Activated CD8-positive, alpha-beta memory T cell treated with anti-CD3 and anti-CD28 coated beads, Interleukin-2, amount 50 U/mL, for 4 hours (primary cell): ENCODE data around the gene HES5.

Experiments used
- DNase-seq: peaks from one replicate; pipeline ENCODE4 v3.0.0-alpha.2; 2020

Gene HES5

GRCh38 chr1:2514863-2515762, 14.9 kb downstream of the HES5 start:
- DNase-seq = no peak

GRCh38 chr1:2513939-2514652, 16.0 kb downstream of the HES5 start:
- no peak for DNase-seq

- DNase-seq = no peak
These were observed 17.1 kb downstream of the HES5 start for GRCh38 chr1:2512862-2513421.

DNA sequence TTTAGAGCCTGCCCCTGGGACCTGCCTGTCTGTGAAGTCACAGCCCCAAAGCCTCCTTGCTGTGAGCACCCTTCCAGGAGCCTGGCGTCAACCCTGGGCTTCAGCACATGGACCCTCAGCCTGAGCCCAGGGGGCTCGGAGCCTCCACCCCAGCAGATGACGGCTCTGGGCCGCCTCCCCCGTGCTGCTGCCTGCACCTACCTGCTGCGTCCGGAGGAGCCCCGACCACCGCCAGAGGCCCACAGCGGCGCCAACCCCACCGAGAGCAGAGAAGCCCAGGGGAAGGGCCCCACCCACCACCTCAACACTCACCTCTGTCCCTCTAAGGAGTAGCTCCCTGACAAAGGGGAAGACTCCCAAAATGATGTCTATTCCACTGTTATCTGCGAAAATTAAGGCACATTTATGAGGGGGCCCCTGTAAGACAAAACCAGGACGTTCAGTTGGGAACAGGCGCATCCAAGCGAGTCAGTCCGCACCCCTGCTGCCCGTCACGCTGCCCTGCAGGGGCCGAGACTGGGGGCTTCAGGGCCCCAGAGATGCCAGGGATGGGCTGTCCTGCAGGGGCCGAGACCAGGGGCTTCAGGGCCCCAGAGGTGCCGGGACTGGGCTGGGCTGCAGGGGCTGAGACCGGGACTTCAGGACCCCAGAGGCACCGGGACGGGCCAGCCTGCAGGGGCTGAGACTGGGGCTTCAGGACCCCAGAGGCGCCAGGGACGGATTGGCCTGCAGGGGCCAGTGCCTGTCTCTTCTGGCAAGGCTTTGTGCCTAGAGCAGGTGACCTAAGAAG, 19.5 kb downstream of the HES5 start:
- no peak for DNase-seq

GRCh38 chr1:2509589-2509988, 20.5 kb downstream of the HES5 start:
- DNase-seq = no peak

DNA sequence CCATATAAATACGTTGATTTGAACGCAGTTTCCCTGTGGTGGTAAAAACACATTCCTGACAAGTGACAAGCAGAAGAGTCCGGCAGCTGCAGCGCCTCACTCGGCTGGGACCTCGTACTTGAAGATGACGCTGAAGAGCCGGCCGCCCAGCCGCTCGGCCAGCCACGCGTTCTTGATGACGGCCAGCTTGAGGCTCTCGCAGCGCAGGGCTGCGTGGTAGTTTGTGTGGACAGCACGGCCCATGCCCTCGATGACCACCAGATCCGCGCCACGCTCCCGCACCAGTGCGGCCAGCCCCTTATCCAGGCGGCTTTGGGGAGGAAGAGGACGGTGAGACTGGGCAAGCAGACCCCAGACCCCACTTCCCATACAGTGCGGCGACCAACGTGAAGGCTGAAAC, 21.3 kb downstream of the HES5 start:
- no peak for DNase-seq

GRCh38 chr1:2508180-2508579, 21.9 kb downstream of the HES5 start:
- DNase-seq = no peak

- DNase-seq = no peak
These were observed 22.3 kb downstream of the HES5 start for GRCh38 chr1:2507744-2508155.

GRCh38 chr1:2506901-2507565, 23.0 kb downstream of the HES5 start:
- DNase-seq = no peak

DNA sequence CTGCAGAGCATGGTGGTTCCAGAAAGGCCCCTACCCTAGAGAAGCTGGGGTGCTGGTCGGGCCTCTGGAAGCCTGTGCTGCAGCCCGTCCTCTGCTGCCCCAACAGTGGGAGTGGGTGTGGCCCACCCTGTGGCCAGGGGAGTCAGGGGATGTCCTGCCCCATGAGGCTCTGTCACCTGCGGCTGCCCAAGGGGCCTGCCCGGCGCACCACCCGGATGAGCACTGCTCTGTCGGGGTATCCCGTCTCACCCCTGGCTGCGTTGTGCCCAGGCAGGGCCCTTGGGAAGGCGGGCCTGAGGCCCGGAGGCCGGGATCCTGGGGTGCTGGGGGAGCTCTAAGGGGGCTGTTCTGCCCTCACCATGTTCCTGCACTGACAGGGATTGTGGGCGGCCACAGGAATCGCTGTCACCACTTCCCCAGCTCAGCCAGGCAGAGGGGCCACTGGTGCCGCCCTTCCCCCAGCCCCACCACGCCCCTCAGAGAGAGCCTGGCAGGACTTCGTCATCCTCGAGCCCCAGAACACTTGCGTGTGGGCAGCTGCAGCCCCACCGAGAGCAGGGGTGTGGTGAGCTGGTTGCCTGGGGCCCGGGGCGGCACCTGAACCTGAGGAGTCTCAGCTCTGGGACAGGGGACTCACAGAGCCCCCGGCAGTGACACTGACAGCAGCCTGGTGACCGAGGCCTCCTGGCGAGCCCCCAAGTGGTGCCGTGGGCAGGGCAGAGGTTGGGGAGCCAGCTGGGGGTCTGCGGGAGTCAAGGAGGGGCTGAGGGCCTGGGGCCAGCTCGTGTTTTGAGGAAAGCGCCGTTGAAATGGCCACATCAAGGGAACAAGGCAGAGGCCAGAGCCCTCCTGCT, 23.8 kb downstream of the HES5 start:
- no peak for DNase-seq

GRCh38 chr1:2505461-2505994, 24.5 kb downstream of the HES5 start:
- DNase-seq = no peak

DNA sequence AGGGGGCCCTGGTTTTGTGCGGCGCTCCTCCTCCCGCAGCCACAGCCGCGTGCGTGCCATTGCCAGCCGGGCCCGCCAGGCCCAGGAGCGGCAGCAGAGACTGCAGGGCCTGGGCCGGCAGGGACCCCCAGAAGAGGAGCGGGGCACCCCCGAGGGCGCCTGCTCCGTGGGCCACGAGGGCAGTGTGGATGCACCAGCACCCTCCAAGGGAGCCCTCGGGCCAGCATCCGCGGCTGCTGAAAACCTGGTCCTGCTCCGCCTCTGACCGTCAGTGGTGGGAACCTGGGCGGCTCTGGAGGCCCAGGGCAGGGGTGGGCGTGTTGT, 25.2 kb downstream of the HES5 start:
- no peak for DNase-seq

DNA sequence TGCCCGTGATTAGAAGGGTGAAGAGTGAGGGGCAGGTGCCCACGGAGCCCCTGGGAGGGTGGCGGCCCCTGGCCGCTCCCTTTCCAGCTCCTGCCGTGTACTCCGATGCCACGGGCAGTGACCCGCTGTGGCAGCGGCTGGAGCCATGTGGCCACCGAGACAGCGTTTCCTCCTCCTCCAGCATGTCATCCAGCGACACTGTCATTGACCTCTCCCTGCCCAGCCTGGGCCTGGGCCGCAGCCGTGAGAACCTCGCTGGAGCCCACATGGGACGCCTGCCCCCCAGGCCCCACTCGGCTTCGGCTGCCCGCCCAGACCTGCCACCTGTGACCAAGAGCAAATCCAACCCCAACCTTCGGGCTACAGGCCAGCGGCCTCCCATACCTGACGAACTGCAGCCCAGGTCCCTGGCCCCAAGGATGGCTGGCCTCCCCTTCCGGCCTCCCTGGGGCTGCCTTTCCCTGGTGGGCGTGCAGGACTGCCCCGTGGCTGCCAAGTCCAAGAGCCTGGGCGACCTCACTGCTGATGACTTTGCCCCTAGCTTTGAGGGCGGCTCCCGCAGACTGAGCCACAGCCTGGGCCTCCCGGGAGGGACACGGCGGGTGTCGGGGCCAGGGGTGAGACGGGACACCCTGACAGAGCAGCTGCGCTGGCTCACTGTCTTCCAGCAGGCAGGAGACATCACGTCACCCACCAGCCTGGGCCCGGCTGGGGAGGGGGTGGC, 25.7 kb downstream of the HES5 start:
- DNase-seq = no peak

- no peak for DNase-seq
These were observed 26.4 kb downstream of the HES5 start for GRCh38 chr1:2503554-2504224.

DNA sequence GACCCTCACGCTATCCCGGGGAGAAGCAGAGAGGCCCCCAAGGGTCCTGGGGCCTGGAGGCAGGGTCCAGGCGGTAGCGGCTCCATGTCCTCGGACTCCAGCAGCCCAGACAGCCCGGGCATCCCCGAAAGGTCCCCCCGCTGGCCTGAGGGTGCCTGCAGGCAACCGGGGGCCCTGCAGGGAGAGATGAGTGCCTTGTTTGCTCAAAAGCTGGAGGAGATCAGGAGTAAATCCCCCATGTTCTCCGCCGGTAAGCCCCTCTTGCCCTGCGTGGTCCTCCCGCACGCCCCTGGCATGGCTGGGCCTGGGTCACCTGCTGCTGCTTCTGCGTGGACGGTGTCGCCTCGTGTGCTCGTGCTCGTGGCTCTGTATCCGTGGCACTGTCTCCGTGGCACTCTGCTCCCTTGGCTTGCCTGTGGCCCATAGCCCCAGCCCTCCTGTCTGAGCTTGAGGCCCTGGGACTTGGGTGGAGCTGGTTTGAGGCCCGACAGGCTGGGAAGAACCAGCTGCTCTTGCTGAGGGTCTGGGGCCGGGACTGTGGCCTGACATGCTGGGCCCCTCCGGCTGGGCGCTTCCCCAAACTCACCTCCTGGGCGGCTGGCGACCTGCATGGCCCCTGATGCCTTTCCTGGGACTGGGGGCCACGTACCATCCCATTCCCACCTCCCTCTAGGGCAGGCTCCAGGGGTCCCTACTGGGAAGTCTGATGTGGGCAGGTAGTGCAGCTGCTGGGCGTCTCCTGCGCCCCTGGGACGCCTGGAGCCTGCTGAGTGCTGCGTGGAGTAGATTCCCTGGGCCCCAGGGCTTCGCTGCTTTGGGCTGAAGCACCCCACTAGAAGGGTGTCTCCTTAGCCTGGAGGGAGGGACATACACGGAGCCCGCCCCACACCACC, 27.2 kb downstream of the HES5 start:
- DNase-seq = no peak

- no peak for DNase-seq
These were observed 27.9 kb downstream of the HES5 start for GRCh38 chr1:2502210-2502609.

DNA sequence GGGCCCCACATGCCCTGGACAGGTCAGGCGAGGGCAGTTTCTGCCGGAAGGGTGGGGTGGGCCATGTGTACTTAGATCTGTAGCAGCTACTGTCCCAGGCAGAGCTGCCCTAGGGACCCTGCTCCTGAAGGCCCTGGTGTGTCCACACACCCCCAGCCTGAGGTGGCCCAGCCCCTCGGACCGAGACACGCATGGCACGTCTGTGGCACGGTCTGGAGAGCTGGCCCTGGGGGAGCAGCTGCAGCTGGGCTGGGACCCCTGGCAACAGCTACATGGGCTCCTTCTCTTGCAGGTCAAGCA, 28.3 kb downstream of the HES5 start:
- DNase-seq = no peak

DNA sequence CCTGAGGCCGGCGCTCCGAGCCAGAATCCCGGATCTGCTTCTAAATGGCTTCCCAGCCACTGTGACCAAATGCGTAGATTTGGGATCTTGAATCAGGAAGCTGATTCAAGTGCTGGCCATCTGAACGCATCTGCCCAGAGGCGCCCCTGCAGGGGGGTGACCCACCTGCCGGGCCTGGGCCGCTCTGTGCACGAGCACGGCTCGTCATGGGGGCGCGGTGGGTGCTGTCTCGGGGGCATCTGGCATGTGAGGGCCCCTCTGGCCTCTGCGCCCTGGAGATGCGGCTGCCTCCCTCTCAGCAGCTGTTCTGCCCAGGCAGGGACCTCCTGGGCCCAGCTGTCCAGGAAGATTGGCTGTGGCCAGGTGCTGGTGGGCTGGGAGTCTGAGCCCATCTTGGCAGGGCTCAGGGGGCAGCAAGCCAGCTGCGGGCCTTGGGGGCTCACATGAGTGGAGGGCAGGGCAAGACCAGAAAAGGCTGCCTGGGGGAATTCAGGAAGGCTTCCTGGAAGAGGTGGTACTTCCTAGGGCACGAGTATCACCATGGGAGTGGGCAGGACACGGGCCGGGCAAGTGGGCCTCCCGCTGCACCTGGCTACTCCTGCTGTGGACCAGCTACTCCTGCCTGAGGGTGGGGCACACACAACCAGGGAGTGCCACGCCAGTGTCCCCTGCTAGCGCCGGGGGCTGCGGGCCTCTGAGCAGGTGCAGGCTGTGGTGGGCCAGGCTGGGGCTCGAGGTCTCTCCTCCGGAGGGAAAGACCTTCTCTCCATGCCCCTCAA, 28.8 kb downstream of the HES5 start:
- no peak for DNase-seq
